ENCODE results near the gene DHTKD1.
"Not testable (repeated sequence)": the region's sequence is repeated elsewhere in the genome, so short reads cannot be mapped to it uniquely, and the experiment has no call there.

Gene DHTKD1

GRCh38 chr10:12067336-12067735 is 1.4 kb upstream of the DHTKD1 start:
- no peak for DNase-seq (ENCODE audit: low read depth in 2 of 2)

- not testable (repeated sequence) for DNase-seq (ENCODE audit: low read depth in 2 of 2)
Observed at GRCh38 chr10:12071441-12071840, 2.7 kb downstream of the DHTKD1 start.

DNA sequence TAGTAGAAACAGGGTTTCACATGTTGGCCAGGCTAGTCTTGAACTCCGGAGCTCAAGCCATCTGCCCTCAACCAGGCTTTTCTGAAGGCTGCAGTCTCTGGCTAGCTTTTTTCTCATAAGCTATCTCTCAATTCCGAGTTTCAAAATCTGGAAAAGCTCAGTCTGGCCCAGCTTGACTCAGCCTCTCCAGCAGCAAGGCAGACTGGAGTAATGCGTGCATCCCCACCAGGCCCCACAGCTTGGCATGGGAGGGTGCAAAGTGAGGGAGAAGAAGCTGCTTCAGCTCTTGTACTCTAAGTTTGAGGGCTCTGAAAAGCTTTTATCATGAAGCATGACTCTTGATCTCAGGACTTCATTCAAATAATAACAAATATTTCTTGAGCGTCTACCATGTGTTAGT is 4.8 kb downstream of the DHTKD1 start:
- DNase-seq (ENCODE audit: low read depth in 2 of 2): no peak

DNA sequence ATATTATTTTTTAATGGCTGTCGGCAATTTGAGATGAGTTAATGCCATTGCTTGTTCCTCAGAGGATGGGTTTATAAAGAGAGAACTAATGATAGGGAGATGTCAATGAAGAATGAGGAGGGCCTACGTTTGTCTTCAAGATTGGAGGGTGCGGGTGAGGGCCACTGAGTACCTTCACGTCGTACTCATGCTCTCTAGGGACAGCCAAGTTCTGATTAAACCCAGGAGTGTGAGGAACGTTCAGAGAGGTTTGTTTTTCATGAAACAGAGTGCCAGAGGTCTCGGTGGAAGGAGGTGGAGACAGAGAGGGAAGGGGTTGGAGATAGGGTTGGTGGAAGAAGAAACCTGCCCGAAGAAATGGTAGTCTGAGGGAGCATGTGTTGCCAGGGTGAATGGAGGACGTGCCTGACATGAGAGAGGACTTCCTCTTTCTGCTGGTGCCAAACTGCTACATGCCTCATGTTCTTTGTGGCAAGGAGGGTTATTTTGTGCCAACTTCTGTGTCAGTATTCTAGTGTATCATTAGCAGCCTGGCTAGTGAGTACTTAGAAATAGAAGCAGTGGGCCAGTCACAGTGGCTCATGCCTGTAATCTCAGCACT is 8.9 kb downstream of the DHTKD1 start:
- no peak for DNase-seq (ENCODE audit: low read depth in 2 of 2)

- DNase-seq (ENCODE audit: low read depth in 2 of 2): no peak
Observed at GRCh38 chr10:12081470-12081869, 12.7 kb downstream of the DHTKD1 start.

DNA sequence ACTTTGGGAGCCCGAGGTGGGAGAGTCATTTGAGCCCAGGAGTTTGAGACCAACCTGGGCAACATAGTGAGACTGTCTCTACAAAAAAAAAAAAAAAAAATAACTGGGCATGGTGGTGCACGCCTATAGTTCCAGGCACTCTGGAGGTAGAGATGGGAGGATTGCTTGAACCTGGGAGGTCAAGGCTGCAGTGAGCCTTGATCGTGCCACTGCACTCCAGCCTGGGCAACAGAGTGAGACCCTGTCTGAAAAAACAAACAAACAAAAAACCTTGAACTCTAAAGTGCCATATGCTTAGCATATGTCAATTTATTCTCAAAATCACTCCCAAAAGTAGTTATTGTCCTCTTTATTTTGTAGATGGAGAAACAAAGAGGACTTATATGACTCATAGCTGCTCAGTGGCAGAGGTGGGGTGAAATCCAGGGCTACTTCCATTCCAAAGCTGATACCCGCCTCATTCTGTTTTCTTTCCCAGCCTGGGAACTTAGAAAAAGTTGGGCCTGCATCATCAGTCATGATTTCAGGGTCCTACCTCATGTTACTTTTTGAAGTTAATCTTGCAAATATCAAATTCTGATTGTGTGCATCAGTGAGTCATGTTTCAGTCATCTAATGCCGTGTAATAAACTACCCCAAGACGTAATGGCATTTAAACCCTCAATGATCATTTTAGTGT is 13.3 kb downstream of the DHTKD1 start:
- no peak for DNase-seq (ENCODE audit: low read depth in 2 of 2)

DNA sequence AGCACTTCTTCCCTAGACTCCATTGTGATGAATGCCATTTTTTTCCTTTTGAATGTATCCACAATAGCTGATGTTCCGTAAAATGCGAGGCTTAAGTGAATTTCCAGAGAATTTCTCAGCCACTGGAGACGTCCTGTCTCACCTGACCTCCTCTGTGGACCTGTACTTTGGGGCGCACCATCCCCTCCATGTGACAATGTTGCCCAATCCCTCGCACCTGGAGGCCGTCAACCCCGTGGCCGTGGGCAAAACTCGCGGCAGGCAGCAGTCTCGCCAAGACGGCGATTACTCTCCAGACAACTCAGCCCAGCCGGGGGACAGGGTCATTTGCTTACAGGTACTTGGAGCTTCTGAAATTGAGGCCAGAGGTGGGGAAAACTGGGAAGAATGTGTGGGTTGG is 20.2 kb downstream of the DHTKD1 start:
- no peak for DNase-seq (ENCODE audit: low read depth in 2 of 2)

- DNase-seq (ENCODE audit: low read depth in 2 of 2): no peak
Observed at GRCh38 chr10:12091421-12091820, 22.7 kb downstream of the DHTKD1 start.

- not testable (repeated sequence) for DNase-seq (ENCODE audit: low read depth in 2 of 2)
Observed at GRCh38 chr10:12097361-12097760, 28.6 kb downstream of the DHTKD1 start.

DNA sequence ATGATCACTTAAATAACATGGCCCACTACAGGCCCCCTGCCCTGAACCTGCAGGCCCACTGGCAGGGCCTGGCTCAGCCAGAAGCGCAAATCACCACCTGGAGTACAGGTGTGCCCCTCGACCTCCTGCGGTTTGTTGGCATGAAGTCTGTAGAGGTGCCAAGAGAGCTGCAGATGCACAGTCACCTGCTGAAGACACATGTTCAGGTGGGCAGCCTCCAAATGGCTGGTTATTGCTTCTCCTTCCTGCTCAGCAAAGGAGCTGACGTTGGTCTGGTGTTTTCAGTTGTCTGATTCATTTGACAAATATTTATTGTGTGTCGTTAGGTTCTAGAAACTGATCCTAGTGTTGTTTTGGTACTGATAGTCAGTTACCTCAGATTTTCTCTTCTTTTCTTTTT is 29.0 kb downstream of the DHTKD1 start:
- DNase-seq (ENCODE audit: low read depth in 2 of 2): no peak

DNA sequence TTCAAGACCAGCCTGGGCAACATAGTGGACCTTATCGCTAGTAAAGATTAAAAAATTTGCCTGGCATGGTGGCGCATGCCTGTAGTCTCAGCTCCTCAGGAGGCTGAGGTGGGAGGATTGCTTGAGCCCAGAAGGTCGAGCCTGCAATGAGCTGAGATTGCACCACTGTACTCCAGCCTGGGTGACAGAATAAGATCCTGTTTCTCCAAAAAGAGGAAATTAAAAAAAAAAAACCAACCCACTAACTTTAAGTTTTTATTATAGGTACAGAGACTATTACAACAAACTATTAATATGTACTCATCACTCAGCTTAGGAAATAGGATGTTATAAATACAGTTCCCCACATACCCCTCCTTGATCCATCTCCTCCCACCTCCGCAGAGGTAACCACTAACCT is 30.2 kb downstream of the DHTKD1 start:
- no peak for DNase-seq (ENCODE audit: low read depth in 2 of 2)

- DNase-seq (ENCODE audit: low read depth in 2 of 2): no peak
Observed at GRCh38 chr10:12103802-12104201, 35.0 kb downstream of the DHTKD1 start.

- DNase-seq (ENCODE audit: low read depth in 2 of 2): no peak
Observed at GRCh38 chr10:12107781-12108180, 39.0 kb downstream of the DHTKD1 start.

GRCh38 chr10:12109286-12109685 is 40.5 kb downstream of the DHTKD1 start:
- DNase-seq (ENCODE audit: low read depth in 2 of 2): no peak

DNA sequence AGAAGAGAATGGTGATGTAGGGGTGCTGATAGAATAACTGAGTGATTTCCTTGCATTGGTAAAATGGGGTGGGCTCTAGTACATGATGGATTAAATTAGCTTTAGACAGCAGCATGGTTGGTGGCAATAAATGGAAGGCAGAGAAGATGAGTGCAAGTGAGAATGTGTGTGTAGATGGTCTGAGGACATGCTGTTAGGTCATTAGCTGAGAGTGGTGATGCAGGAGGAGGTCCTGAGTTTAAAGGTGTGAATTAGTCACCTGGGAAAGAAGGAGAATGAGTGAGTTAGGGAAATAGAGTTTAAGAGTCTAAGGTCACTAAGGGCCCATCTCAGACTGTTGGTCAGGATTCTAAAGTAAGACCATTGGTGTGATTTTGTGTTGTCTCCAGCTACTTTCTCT is 42.8 kb downstream of the DHTKD1 start:
- DNase-seq (ENCODE audit: low read depth in 2 of 2): no peak

- no peak for DNase-seq (ENCODE audit: low read depth in 2 of 2)
Observed at GRCh38 chr10:12113627-12114026, 44.9 kb downstream of the DHTKD1 start.

DNA sequence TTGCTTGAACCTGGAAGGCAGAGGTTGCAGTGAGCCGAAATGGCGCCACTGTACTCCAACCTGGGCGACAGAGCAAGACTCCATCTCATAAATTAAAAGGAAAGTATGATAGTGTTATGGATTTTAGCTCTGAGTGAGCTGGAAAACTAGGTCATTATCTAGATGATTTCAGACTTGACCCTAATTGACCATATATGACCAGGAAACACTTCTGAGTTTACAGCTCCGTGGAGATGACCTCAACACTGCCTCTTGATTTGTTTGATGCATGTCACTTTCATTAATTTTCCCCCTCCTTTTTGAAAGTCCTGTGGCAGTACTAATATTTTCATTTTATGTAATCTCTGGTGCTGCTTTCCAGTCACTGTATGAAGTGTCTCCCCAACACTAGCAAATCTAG is 52.9 kb downstream of the DHTKD1 start:
- no peak for DNase-seq (ENCODE audit: low read depth in 2 of 2)

DNA sequence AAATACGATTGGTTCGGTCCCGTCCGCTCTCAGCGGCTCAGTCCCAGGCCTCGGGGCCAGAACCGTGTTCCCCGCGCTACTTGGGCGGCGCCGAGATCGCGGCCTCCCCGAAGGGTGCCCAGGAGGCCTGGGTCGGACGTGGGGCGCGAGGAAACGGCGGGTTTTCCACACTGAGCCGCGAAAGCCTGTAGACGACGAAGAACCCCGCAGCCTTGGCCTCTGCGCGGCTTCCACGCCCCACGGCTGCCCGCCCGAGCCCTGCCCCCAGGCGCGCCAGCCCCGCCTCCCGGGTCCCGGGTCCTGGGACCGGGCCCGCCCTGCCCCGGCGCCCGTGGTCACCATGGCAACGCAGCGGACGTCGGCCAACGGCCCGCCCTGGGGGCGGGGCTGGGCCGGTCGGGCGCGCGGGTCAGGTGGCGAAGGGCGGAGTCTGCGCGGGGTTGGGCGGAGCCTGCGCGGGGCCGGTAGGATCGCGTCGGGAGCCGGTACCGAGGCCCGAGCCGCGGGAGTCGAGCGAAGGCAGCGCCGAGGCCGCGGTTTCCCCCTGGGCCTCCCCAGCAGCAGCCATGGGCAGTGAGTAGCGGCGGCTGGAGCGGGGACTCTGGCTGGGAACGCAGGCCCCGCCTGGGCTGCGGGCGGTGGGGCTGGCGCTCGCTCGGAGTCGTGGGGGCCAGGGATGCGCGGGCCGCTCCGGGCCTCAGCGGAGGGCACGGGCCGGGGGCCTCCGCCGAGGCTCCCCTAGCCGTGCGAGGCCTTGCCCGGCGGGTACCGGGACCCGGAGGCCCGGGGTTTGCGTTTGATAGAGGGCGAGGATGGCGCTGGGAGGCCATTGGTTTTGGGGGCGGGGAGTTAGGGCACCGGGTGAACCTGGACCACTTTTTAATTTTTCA is 60.7 kb downstream of the DHTKD1 start, which contains the start of gene SEC61A2:
Gene SEC61A2 (plus strand): TSS at position 456 of the 890 bp plus-strand sequence. CDS start 111 bp downstream, at position 567.
- DNase-seq (ENCODE audit: low read depth in 2 of 2): peak; percentile 87 to 97

DNA sequence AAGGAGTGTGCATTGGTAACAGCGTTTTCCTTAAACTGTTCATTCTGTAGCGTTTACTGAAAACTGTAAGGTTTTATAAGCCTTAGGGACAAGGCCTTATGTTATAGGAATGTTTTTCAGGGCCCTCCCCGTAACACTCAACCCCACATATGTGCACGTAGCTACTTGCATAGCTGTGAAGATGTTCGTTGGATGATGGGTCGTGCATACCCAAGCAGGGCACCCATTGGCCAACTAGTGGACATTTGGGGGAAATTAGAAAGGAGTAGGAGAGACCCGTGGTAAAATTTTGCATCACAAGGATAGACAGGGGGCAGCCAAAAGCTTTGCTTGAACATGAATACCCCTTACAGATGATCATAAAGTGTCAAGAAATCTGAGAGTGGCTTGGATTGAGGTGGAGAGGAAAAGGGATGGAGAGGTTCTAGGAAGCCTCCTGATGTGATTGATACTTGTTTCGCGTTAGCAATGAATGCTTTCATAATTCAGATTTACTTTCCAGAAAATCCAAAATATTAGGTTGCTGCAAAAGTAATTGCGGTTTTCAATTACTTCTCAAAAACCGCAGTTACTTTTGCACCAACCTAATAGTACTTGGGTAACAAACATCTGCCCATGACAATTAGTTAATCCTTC is 61.6 kb downstream of the DHTKD1 start:
- DNase-seq (ENCODE audit: low read depth in 2 of 2): no peak

DNA sequence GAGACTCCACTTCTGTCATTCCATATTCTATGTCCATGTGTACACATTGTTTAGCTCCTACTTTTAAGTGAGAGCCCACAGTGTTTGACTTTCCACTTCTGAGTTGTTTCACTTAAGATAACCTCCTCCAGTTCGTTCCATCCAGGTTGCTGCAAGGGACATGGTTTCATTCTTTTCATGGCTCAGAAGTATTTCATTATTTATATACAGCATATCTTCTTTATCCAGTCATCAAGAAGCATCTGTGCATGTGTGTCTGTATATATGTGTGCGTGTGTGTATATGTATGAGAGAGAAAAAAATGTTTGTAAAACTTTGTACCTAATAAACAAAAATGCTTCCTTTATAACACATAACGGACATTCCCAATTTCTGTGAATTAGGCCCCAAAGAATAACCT is 66.9 kb downstream of the DHTKD1 start:
- no peak for DNase-seq (ENCODE audit: low read depth in 2 of 2)

DNA sequence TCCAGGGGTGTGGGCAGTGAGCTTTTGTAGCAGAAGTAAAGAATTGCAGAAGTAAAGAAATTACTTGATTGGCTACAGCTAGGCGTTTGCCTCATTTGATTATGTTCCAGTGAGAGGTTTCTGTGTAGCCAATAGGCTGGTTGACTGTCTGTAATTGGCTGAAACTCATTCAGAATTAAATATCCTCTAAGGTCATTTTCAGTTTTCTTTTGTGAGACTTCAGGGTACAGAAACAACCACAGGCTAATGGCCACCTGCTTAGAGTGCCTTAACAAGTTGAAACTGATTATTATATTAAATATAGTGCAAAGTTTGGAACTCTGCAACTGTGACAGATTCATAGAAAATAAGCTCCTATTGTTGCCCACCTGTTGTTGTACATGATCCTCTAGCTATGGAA is 71.3 kb downstream of the DHTKD1 start:
- DNase-seq (ENCODE audit: low read depth in 2 of 2): no peak

GRCh38 chr10:12144538-12144937 is 75.8 kb downstream of the DHTKD1 start:
- DNase-seq (ENCODE audit: low read depth in 2 of 2): no peak

Data from stimulated activated CD8-positive, alpha-beta memory T cell treated with anti-CD3 and anti-CD28 coated beads, Interleukin-7, amount 100 ng/mL, for 4 hours (primary cell).